CD1c-positive myeloid dendritic cell (primary cell): ENCODE measurements around the gene RNF10.
A peak's percentile ranks its signal among the peaks of the same experiment; 100 is the strongest.
"Not testable (repeated sequence)": the region's sequence is repeated elsewhere in the genome, so short reads cannot be mapped to it uniquely, and the experiment has no call there.

Source experiments
- DNase-seq: peaks from one replicate; pipeline ENCODE4 v3.0.0-alpha.2; 2016; ENCODE audit errors: extremely low spot score

Gene RNF10

GRCh38 chr12:120580787-120581723, 46.9 kb downstream of the RNF10 start, which contains the start of gene POP5:
POP5 (minus strand) TSS chr12:120581402; CDS start chr12:120581362, 40 bp downstream.
- peak; percentile 99 for DNase-seq

GRCh38 chr12:120581998-120582397, 47.8 kb downstream of the RNF10 start:
- no peak for DNase-seq

GRCh38 chr12:120583478-120584030, 49.4 kb downstream of the RNF10 start:
- peak; percentile 88 for DNase-seq

- peak; percentile 33 for DNase-seq
Observed at GRCh38 chr12:120584343-120585149, 50.4 kb downstream of the RNF10 start.

- no peak for DNase-seq
Observed at GRCh38 chr12:120586206-120586605, 52.0 kb downstream of the RNF10 start.

GRCh38 chr12:120586860-120587259, 52.7 kb downstream of the RNF10 start:
- no peak for DNase-seq

GRCh38 chr12:120588371-120588770, 54.2 kb downstream of the RNF10 start:
- DNase-seq, result no peak

GRCh38 chr12:120588948-120589930, 55.1 kb downstream of the RNF10 start:
- DNase-seq, result no peak

- no peak for DNase-seq
Observed at GRCh38 chr12:120590741-120591407, 56.7 kb downstream of the RNF10 start.

- no peak for DNase-seq
Observed at GRCh38 chr12:120592121-120593049, 58.2 kb downstream of the RNF10 start.

GRCh38 chr12:120596901-120597300, 62.7 kb downstream of the RNF10 start:
- DNase-seq, result no peak

- no peak for DNase-seq
Observed at GRCh38 chr12:120597861-120598260, 63.7 kb downstream of the RNF10 start.

GRCh38 chr12:120598674-120599463, 64.7 kb downstream of the RNF10 start:
- peak; percentile 73 for DNase-seq

GRCh38 chr12:120599672-120600552, 65.8 kb downstream of the RNF10 start:
- DNase-seq, result no peak

- peak; percentile 81 for DNase-seq
Observed at GRCh38 chr12:120602416-120602815, 68.3 kb downstream of the RNF10 start.

- DNase-seq, result no peak
Observed at GRCh38 chr12:120610560-120610959, 76.4 kb downstream of the RNF10 start.

- DNase-seq, result not testable (repeated sequence)
Observed at GRCh38 chr12:120611534-120611933, 77.4 kb downstream of the RNF10 start.
